OCI-LY3 (cell line): ENCODE data around the gene PKD1.

Experiments used
- H2AFZ ChIP-seq: fragments of 200-600, 300-600 bp; shearing (Covaris generic); 2 replicates; pipeline ENCODE4 v1.6.0; 2014; ENCODE audit warnings: antibody characterized with exemption, low read depth, low read length
- H3K27ac ChIP-seq: fragments of 200-600, 300-600 bp; sonication (generic); 2 replicates; pipeline ENCODE4 v1.5.1; 2014; ENCODE audit warnings: mild to moderate bottlenecking, low read length, moderate library complexity, mixed read lengths
- H3K27me3 ChIP-seq: fragments of 200-600, 300-600 bp; sonication (generic); 2 replicates; pipeline ENCODE4 v1.6.1; 2014; ENCODE audit warnings: low read depth, low read length, mixed read lengths
- H3K36me3 ChIP-seq: fragments of 200-600, 300-600 bp; sonication (generic); replicated peaks from 2 replicates; pipeline ENCODE3; 2014; ENCODE audit warnings: low read depth, low read length, mixed read lengths
- H3K4me1 ChIP-seq: fragments of 300-600, 200-600 bp; sonication (generic); 2 replicates; pipeline ENCODE4 v1.6.1; 2014; ENCODE audit warnings: low read length, mixed read lengths
- H3K4me2 ChIP-seq: fragments of 200-600, 300-600 bp; sonication (generic); 2 replicates; pipeline ENCODE4 v1.6.1; 2014; ENCODE audit warnings: low read length, mixed read lengths
- H3K4me3 ChIP-seq: fragments of 300-600, 200-600 bp; sonication (generic); 2 replicates; pipeline ENCODE4 v1.5.1; 2014; ENCODE audit warnings: antibody characterized with exemption, mild to moderate bottlenecking, low read length, moderate library complexity
- H3K79me2 ChIP-seq: fragments of 300-600, 200-600 bp; shearing (Covaris generic); 2 replicates; pipeline ENCODE4 v1.6.1; 2014; ENCODE audit warnings: mild to moderate bottlenecking, low read length, mixed read lengths
- H3K9ac ChIP-seq: fragments of 300-600, 200-600 bp; shearing (Covaris generic); 2 replicates; pipeline ENCODE4 v1.6.0; 2014; ENCODE audit warnings: mild to moderate bottlenecking, low read length, moderate library complexity
- H3K9me3 ChIP-seq: fragments of 200-600, 300-600 bp; shearing (Covaris generic); 2 replicates; pipeline ENCODE4 v1.6.1; 2014; ENCODE audit warnings: low read length, mixed read lengths; ENCODE audit not compliant: insufficient read depth
- H4K20me1 ChIP-seq: fragments of 200-600, 300-600 bp; sonication (generic); 2 replicates; pipeline ENCODE4 v1.6.1; 2016; ENCODE audit warnings: low read length, mixed read lengths; ENCODE audit not compliant: insufficient read depth
- CTCF ChIP-seq: fragments of 200-600, 300-600 bp; sonication (generic); IDR thresholded peaks from 2 replicates; pipeline ENCODE4 v1.5.1; 2014; ENCODE audit warnings: antibody characterized with exemption, low read length, low read depth
- EZH2phosphoT487 ChIP-seq: fragments of 200-600 bp; shearing (Covaris generic); IDR thresholded peaks from 2 replicates; pipeline ENCODE4 v1.6.1; 2018; ENCODE audit warnings: antibody characterized with exemption, mixed run types, low read depth

The PKD1 gene

GRCh38 chr16:2170080-2170479 is 34.4 kb upstream of the PKD1 start:
- Histone ChIP-seq H4K20me1 (no peaks in the 10 kb centered on the region), H3K4me2 (no peak overlapping the region), H3K9ac (no peak overlapping the region), H3K27me3 (no peaks in the 10 kb centered on the region), H3K27ac (no peak overlapping the region), H3K4me3 (no peak overlapping the region), H3K79me2 (no peaks in the 10 kb centered on the region), H3K36me3 (peaks cover 22% of the 10 kb centered on the region), H3K9me3 (no peaks in the 10 kb centered on the region), H2AFZ (no peak overlapping the region), H3K4me1 (no peaks in the 10 kb centered on the region)
- TF ChIP-seq EZH2phosphoT487 (no peak), CTCF (no peak)

- Histone ChIP-seq H3K4me1 (no peaks in the 10 kb centered on the region), H3K27ac (no peak overlapping the region), H3K27me3 (no peaks in the 10 kb centered on the region), H3K4me2 (no peak overlapping the region), H3K9ac (no peak overlapping the region), H3K79me2 (peaks cover 22% of the 10 kb centered on the region), H2AFZ (no peak overlapping the region), H3K9me3 (no peaks in the 10 kb centered on the region), H3K4me3 (no peak overlapping the region), H3K36me3 (peaks cover 30% of the 10 kb centered on the region), H4K20me1 (no peaks in the 10 kb centered on the region)
- TF ChIP-seq CTCF: no peak
- no peak for TF ChIP-seq EZH2phosphoT487
These were observed 31.5 kb upstream of the PKD1 start for GRCh38 chr16:2167068-2167638.

- H3K9me3 ChIP-seq: no peaks in the 10 kb centered on the region
- H3K4me1 ChIP-seq: no peaks in the 10 kb centered on the region
- H3K79me2 ChIP-seq: peaks cover 29% of the 10 kb centered on the region
- H3K4me2 ChIP-seq: no peak overlapping the region
- H3K27me3 ChIP-seq: no peaks in the 10 kb centered on the region
- TF ChIP-seq CTCF (no peak), EZH2phosphoT487 (no peak)
- H2AFZ ChIP-seq: no peak overlapping the region
- no peak overlapping the region for H3K27ac ChIP-seq
- H3K4me3 ChIP-seq: no peak overlapping the region
- peaks cover 36% of the 10 kb centered on the region for H3K36me3 ChIP-seq
- H4K20me1 ChIP-seq: no peaks in the 10 kb centered on the region
- no peak overlapping the region for H3K9ac ChIP-seq
These were observed 30.8 kb upstream of the PKD1 start for GRCh38 chr16:2166263-2167067.

GRCh38 chr16:2165861-2166260 is 30.2 kb upstream of the PKD1 start:
- Histone ChIP-seq H3K4me2 (no peak overlapping the region), H3K9ac (no peak overlapping the region), H4K20me1 (no peaks in the 10 kb centered on the region), H3K9me3 (no peaks in the 10 kb centered on the region), H3K27ac (no peak overlapping the region), H3K4me3 (no peak overlapping the region), H3K79me2 (peaks cover 34% of the 10 kb centered on the region), H3K4me1 (peaks cover under 1% of the 10 kb centered on the region; the same call in 1 of the 2 replicates), H3K27me3 (no peaks in the 10 kb centered on the region), H2AFZ (no peak overlapping the region), H3K36me3 (peaks cover 38% of the 10 kb centered on the region)
- TF ChIP-seq CTCF: no peak
- no peak for TF ChIP-seq EZH2phosphoT487
